Naive thymus-derived CD8-positive, alpha-beta T cell (primary cell): Measurements from ENCODE around the gene DUSP8. TPM values are rescaled to one million over a fixed set of nuclear protein-coding genes. Genes with fewer than 3 reads are reported as not detected.
A peak's percentile ranks its signal among the peaks of the same experiment; 100 is the strongest.

Experiments
- ATAC-seq, 2 donors: fragments of 150-1000 bp; cut with Tn5 transposase in 1 of 2; sonication (Bioruptor Pico), chemical (Tn5 transposase) in 1 of 2; 1 replicate in 1 of 2; 2 replicates in 1 of 2; pipeline ENCODE4 v1.10.0; 2021; ENCODE audit warnings: mild to moderate bottlenecking in 2 of 2, moderate library complexity in 2 of 2
- POLR2A ChIA-PET: fragments of 350-600 bp; sonication (Branson Sonifier 250); formaldehyde crosslinking; loops from one replicate; lab custom pipeline; 2021; ENCODE audit warnings: antibody characterized with exemption; lab: Charles Lee
- DNase-seq, 10 donors: peaks; one replicate each; pipeline versions ENCODE4 v3.0.0 to v3.0.0-alpha.2; 2020 to 2022
- H3K27ac Mint-ChIP-seq, 10 donors: one replicate each; pipeline ENCODE4 v1.8.0; 2020 to 2022; ENCODE audit warnings: mild to moderate bottlenecking in 10 of 10, mixed read lengths in 10 of 10, moderate library complexity in 4 of 10, inconsistent platforms in 1 of 10
- H3K27me3 Mint-ChIP-seq, 5 donors: one replicate each; pipeline ENCODE4 v1.8.0; 2021 to 2022; ENCODE audit warnings: mixed read lengths in 5 of 5
- H3K36me3 Mint-ChIP-seq, 3 donors: one replicate each; pipeline ENCODE4 v1.8.0; 2020 to 2022; ENCODE audit warnings: mixed read lengths in 3 of 3, mild to moderate bottlenecking in 2 of 3, inconsistent platforms in 1 of 3
- H3K4me1 Mint-ChIP-seq, 4 donors: one replicate each; pipeline ENCODE4 v1.8.0; 2021 to 2022; ENCODE audit warnings: mixed read lengths in 4 of 4
- H3K4me3 Mint-ChIP-seq, 10 donors: one replicate each; pipeline ENCODE4 v1.8.0; 2020 to 2022; ENCODE audit warnings: mild to moderate bottlenecking in 10 of 10, mixed read lengths in 10 of 10, moderate library complexity in 6 of 10, inconsistent platforms in 1 of 10
- H3K9me3 Mint-ChIP-seq, 9 donors: one replicate each; pipeline ENCODE4 v1.8.0; 2020 to 2022; ENCODE audit warnings: mixed read lengths in 9 of 9, mild to moderate bottlenecking in 3 of 9, inconsistent platforms in 1 of 9, moderate library complexity in 1 of 9
- polyA plus RNA-seq, 3 donors: library from polyadenylated mRNA; unstranded; fragments of 300-500 nt; fragmentation: Illumina TruSeq; gene quantifications; one replicate each; pipeline ENCODE4 v1.2.3, GENCODE V29; 2021
- total RNA-seq, 8 experiments: library from RNA in 2 of 8; stranded (reverse) in 2 of 8; gene quantifications; one replicate each; pipeline ENCODE4 v1.2.3 and lab custom pipeline; 2021 to 2026

The DUSP8 gene
- total and polyA plus RNA-seq, 5 experiments from 2014 or later, result 0.17 to 5.1 (median 1.7) TPM; not detected in 1

- POLR2A ChIA-PET, result no interaction called here
- peaks cover 14 to 74% (median 48%) of the 10 kb centered on the region in 4 donors for H3K4me1 Mint-ChIP-seq
Measured at GRCh38 chr11:1532606-1533341, 39.3 kb downstream of the DUSP8 start.

GRCh38 chr11:1532014-1532586 is 40.0 kb downstream of the DUSP8 start:
- no peak for DNase-seq
- Mint-ChIP-seq H3K36me3 (peaks cover 0 to 25% (median 2%) of the 10 kb centered on the region in 3 donors), H3K4me3 (peak overlapping the region in 1 of 10 donors; percentile 10), H3K27ac (peak overlapping the region in 1 of 10 donors; percentile 71), H3K9me3 (no peaks in the 10 kb centered on the region), H3K4me1 (peaks cover 14 to 72% (median 47%) of the 10 kb centered on the region in 4 donors), H3K27me3 (no peaks in the 10 kb centered on the region)
- ATAC-seq, result no peak
- POLR2A ChIA-PET, result no interaction called here

More at GRCh38 chr11:1532606-1533341, 39.3 kb downstream of the DUSP8 start:
- Mint-ChIP-seq H3K9me3 (no peaks in the 10 kb centered on the region), H3K4me3 (no peak overlapping the region), H3K27me3 (no peaks in the 10 kb centered on the region), H3K36me3 (peaks cover 0 to 25% (median 2%) of the 10 kb centered on the region in 3 donors), H3K27ac (no peak overlapping the region)
- ATAC-seq, result no peak
- DNase-seq, result no peak

- Mint-ChIP-seq H3K4me1 (peaks cover 14 to 73% (median 46%) of the 10 kb centered on the region in 4 donors), H3K4me3 (no peak overlapping the region), H3K27ac (peak overlapping the region in 1 of 10 donors; percentile 71), H3K27me3 (no peaks in the 10 kb centered on the region), H3K9me3 (no peaks in the 10 kb centered on the region), H3K36me3 (peaks cover 0 to 24% (median 2%) of the 10 kb centered on the region in 3 donors)
- ATAC-seq (no peak), DNase-seq (no peak)
- POLR2A ChIA-PET, result no interaction called here
Measured at GRCh38 chr11:1531449-1532013, 40.5 kb downstream of the DUSP8 start.

GRCh38 chr11:1530686-1531448 is 41.2 kb downstream of the DUSP8 start:
- peaks cover 16 to 74% (median 41%) of the 10 kb centered on the region in 4 donors for H3K4me1 Mint-ChIP-seq

GRCh38 chr11:1529774-1530173 is 42.3 kb downstream of the DUSP8 start:
- H3K9me3 Mint-ChIP-seq, result no peaks in the 10 kb centered on the region
- POLR2A ChIA-PET, result no interaction called here
- H3K27me3 Mint-ChIP-seq, result no peaks in the 10 kb centered on the region
- peaks cover 12 to 70% (median 35%) of the 10 kb centered on the region in 4 donors for H3K4me1 Mint-ChIP-seq
- ATAC-seq, result no peak
- DNase-seq, result no peak
- no peak overlapping the region for H3K4me3 Mint-ChIP-seq
- H3K36me3 Mint-ChIP-seq, result peaks cover 0 to 14% (median 2%) of the 10 kb centered on the region in 3 donors
- H3K27ac Mint-ChIP-seq, result no peak overlapping the region

More at GRCh38 chr11:1530686-1531448, 41.2 kb downstream of the DUSP8 start:
- Mint-ChIP-seq H3K36me3 (peaks cover 0 to 20% (median 2%) of the 10 kb centered on the region in 3 donors), H3K9me3 (no peaks in the 10 kb centered on the region), H3K4me3 (no peak overlapping the region), H3K27ac (peak overlapping the region in 1 of 10 donors; percentile 46), H3K27me3 (no peaks in the 10 kb centered on the region)
- DNase-seq (no peak), ATAC-seq (no peak)
- POLR2A ChIA-PET, result no interaction called here

GRCh38 chr11:1529286-1529685 is 42.8 kb downstream of the DUSP8 start:
- no peak for ATAC-seq
- no peak overlapping the region for H3K4me3 Mint-ChIP-seq
- DNase-seq, result no peak
- H3K27me3 Mint-ChIP-seq, result no peaks in the 10 kb centered on the region
- POLR2A ChIA-PET, result no interaction called here
- H3K27ac Mint-ChIP-seq, result peak overlapping the region in 1 of 10 donors; percentile 52
- H3K36me3 Mint-ChIP-seq, result peaks cover 0 to 10% (median 2%) of the 10 kb centered on the region in 3 donors
- H3K4me1 Mint-ChIP-seq, result peaks cover 10 to 68% (median 32%) of the 10 kb centered on the region in 4 donors
- H3K9me3 Mint-ChIP-seq, result no peaks in the 10 kb centered on the region

GRCh38 chr11:1528710-1529109 is 43.4 kb downstream of the DUSP8 start:
- Mint-ChIP-seq H3K4me1 (peaks cover 13 to 69% (median 36%) of the 10 kb centered on the region in 4 donors), H3K27ac (peak overlapping the region in 2 of 10 donors; percentile 29 to 64), H3K27me3 (no peaks in the 10 kb centered on the region)

GRCh38 chr11:1526785-1527184 is 45.3 kb downstream of the DUSP8 start:
- H3K36me3 Mint-ChIP-seq, result peaks cover 0 to 6% (median under 1%) of the 10 kb centered on the region in 3 donors
- peak overlapping the region in 2 of 10 donors; percentile 19 to 62 for H3K27ac Mint-ChIP-seq
- H3K27me3 Mint-ChIP-seq, result no peaks in the 10 kb centered on the region
- POLR2A ChIA-PET, result no interaction called here
- ATAC-seq, result no peak
- DNase-seq, result no peak
- H3K9me3 Mint-ChIP-seq, result no peaks in the 10 kb centered on the region
- peaks cover 16 to 71% (median 41%) of the 10 kb centered on the region in 4 donors for H3K4me1 Mint-ChIP-seq
- no peak overlapping the region for H3K4me3 Mint-ChIP-seq

More at GRCh38 chr11:1528710-1529109, 43.4 kb downstream of the DUSP8 start:
- Mint-ChIP-seq H3K36me3 (peaks cover 0 to 10% (median 2%) of the 10 kb centered on the region in 3 donors), H3K9me3 (no peaks in the 10 kb centered on the region), H3K4me3 (no peak overlapping the region)
- ATAC-seq, result no peak
- POLR2A ChIA-PET, result no interaction called here
- no peak for DNase-seq

GRCh38 chr11:1523779-1524178 is 48.3 kb downstream of the DUSP8 start:
- H3K27me3 Mint-ChIP-seq, result no peaks in the 10 kb centered on the region
- H3K9me3 Mint-ChIP-seq, result no peaks in the 10 kb centered on the region
- POLR2A ChIA-PET, result interaction anchor here (1.2 kb wide), 1 partner anchor 50 kb away, joined by 4 read pairs; no protein-coding TSS in a partner anchor
- H3K4me1 Mint-ChIP-seq, result peaks cover 21 to 75% (median 56%) of the 10 kb centered on the region in 4 donors
- H3K27ac Mint-ChIP-seq, result peak overlapping the region in 7 of 10 donors; percentile 17 to 96 (median 69)
- DNase-seq, result no peak
- peak in 1 of 2 donors; percentile 47 for ATAC-seq
- peak overlapping the region in 2 of 10 donors; percentile 26 to 56 for H3K4me3 Mint-ChIP-seq
- H3K36me3 Mint-ChIP-seq, result peaks cover 0 to 8% (median 0%) of the 10 kb centered on the region in 3 donors

- Mint-ChIP-seq H3K27me3 (no peaks in the 10 kb centered on the region), H3K4me1 (peaks cover 22 to 73% (median 55%) of the 10 kb centered on the region in 4 donors), H3K9me3 (no peaks in the 10 kb centered on the region), H3K36me3 (peaks cover 0 to 8% (median 0%) of the 10 kb centered on the region in 3 donors), H3K27ac (peak overlapping the region in 5 of 10 donors; percentile 17 to 96 (median 51)), H3K4me3 (no peak overlapping the region)
- DNase-seq (no peak), ATAC-seq (no peak)
- POLR2A ChIA-PET, result interaction anchor here (0.8 to 1.2 kb wide), 2 partner anchors 9 to 51 kb away, joined by 3 to 4 read pairs; no protein-coding TSS in a partner anchor
Measured at GRCh38 chr11:1523077-1523476, 49.0 kb downstream of the DUSP8 start.

- Mint-ChIP-seq H3K9me3 (no peaks in the 10 kb centered on the region), H3K4me3 (peak overlapping the region in 1 of 10 donors; percentile 18), H3K36me3 (peaks cover 0 to 8% (median 0%) of the 10 kb centered on the region in 3 donors), H3K4me1 (peaks cover 30 to 79% (median 61%) of the 10 kb centered on the region in 4 donors), H3K27ac (no peak overlapping the region), H3K27me3 (no peaks in the 10 kb centered on the region)
- POLR2A ChIA-PET, result no interaction called here
- ATAC-seq (no peak), DNase-seq (no peak)
Measured at GRCh38 chr11:1522081-1522424, 50.0 kb downstream of the DUSP8 start.
